ENCODE measurements around the gene GLYATL1B.
"Not testable (repeated sequence)": the region's sequence is repeated elsewhere in the genome, so short reads cannot be mapped to it uniquely, and the experiment has no call there.

GLYATL1B gene, protein sequence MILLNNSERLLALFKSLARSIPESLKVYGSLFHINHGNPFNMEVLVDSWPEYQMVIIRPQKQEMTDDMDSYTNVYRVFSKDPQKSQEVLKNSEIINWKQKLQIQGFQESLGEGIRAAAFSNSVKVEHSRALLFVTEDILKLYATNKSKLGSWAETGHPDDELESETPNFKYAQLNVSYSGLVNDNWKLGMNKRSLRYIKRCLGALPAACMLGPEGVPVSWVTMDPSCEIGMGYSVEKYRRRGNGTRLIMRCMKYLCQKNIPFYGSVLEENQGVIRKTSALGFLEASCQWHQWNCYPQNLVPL

DNA sequence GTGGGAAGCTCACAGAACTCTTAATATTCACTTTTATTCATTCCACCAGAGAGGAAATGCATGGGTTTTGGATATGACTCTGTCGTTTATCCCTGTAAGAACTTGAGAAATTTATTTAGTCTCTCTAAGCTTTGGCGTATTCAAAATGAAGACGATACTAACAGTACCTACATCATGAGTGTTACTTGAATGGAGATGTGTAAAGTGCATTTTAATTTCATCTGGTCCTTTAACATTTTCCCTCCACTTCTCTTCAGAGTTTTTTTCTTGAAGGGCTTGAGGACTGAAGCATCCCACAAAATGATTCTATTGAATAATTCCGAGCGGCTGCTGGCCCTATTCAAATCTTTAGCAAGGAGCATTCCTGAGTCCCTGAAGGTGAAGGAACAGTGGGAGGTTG lies at the start of gene GLYATL1B:
Gene GLYATL1B, plus strand, starts transcription at position 301 of the 400 bp plus-strand sequence. Its CDS starts 0 bp downstream, at position 301.
- not testable (repeated sequence) for DNase-seq (ENCODE audit: low read depth in 3 of 3, low spot score in 1 of 3)

DNA sequence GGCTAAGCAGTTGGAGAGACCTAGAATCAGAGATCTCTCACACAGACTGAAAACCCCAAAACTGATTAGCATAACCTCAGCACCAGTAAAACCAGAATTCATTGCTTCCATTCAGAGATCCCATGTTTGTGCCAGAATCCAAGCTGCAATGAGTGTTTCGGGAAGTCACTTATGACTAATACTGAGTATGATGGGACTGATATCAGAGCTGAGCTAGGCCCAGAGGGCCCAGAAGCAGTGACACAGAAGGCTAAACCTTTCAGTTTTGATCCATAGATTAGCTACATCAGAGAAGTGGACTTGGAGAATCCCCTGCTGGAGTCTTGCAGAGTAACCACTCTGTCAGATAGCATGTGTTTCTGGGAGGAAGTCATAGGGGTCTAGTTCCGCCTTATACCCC lies 49.6 kb upstream of the GLYATL1B start:
- DNase-seq (ENCODE audit: low read depth in 3 of 3, low spot score in 1 of 3), result not testable (repeated sequence)

DNA sequence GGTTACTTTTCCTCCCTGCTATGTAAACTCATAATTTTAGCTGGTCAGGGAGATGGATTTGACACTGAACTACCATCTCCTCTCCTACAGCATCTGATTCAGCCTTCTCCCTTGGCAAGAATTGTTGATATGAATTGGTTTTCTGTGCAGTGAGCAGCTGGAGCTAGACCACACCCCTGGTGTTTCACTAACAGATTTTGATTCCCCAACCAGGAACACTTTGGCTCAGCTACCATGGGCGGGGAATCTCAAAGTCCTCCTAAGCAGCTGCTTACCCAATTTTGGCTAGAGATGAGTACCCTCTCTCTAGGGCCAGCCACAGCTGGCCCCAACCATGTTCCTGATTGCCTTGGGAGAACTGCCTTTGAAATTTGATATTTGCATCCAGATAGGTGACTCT lies 48.7 kb upstream of the GLYATL1B start:
- DNase-seq (ENCODE audit: low read depth in 3 of 3, low spot score in 1 of 3), result not testable (repeated sequence)

DNA sequence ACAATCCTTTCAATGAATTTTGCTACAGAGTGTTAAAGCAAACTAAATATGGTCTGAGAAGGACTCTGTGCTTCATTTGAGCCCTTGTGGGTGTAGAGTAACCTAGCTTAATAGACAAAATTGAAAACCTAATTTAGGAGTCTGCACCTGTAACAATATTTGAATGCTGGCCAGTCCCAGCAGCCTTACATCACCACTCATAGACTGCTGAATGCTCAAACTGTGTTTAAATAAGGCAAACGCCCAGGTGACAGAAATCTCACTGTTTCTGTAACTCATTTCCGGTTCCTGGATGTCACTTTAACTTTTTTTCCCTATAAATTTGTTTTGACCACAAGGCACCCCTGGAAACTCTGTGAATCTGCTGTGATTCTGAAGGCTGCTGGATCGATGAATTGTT lies 45.5 kb upstream of the GLYATL1B start:
- DNase-seq (ENCODE audit: low read depth in 3 of 3, low spot score in 1 of 3), result no peak

DNA sequence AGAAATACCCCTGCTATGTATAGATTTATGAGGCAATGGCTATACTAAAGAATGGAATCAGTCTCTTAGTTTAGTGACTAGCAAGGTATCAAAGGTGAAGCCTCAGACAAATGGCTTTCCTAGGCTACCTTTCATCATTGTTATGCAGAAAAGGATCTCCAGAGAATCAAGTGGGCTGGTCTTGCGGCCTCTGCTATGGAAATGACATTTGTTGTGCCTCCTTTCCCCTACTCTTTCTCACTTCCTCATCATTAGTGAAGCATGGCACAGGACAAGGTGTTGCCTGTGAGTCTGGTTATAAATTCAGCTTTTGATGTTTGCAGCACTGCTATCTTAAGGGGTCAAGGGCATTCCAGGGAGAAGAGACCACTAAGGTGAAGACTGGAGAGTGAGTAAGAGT lies 34.7 kb upstream of the GLYATL1B start:
- not testable (repeated sequence) for DNase-seq (ENCODE audit: low read depth in 3 of 3, low spot score in 1 of 3)

DNA sequence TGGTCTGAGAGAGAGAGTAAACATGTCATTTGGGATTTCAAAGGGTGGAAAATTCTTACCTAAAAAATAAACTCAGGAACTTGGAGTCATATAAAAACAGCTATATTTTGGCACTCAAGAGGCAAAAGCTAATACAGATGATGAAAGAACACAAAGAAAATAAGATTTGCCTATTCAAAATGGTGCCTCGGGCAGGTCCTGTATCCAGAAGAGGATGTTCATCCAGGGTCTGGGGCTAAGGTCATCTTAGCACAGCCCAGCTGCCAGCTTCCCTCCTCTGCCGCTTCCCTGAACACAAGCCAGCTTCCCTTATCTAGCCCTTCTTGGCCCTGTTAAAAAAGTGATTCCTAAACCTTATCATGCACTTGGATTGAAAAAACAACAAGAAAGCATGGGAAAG lies 33.8 kb upstream of the GLYATL1B start:
- DNase-seq (ENCODE audit: low read depth in 3 of 3, low spot score in 1 of 3), result not testable (repeated sequence)

DNA sequence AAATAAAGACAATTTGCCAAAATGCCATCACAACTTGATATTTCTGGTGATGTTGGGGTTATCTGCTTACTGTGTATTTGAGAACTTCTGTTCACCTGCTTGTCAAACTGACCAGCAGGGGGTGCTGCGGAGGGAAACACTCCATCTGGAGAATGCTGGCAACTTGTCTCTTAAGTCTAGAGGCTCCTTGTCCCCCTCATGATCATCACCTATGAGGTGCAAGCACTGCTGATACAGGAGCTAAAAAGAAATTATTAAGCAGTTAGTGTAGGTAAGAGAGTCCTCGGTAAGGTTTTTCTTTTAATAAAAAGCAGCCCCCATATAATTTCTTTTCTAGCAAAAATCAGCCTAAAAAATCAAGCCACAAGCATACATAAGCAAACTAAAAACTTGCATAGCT lies 32.7 kb upstream of the GLYATL1B start:
- DNase-seq (ENCODE audit: low read depth in 3 of 3, low spot score in 1 of 3), result peak; percentile 53 to 73 (median 54)

DNA sequence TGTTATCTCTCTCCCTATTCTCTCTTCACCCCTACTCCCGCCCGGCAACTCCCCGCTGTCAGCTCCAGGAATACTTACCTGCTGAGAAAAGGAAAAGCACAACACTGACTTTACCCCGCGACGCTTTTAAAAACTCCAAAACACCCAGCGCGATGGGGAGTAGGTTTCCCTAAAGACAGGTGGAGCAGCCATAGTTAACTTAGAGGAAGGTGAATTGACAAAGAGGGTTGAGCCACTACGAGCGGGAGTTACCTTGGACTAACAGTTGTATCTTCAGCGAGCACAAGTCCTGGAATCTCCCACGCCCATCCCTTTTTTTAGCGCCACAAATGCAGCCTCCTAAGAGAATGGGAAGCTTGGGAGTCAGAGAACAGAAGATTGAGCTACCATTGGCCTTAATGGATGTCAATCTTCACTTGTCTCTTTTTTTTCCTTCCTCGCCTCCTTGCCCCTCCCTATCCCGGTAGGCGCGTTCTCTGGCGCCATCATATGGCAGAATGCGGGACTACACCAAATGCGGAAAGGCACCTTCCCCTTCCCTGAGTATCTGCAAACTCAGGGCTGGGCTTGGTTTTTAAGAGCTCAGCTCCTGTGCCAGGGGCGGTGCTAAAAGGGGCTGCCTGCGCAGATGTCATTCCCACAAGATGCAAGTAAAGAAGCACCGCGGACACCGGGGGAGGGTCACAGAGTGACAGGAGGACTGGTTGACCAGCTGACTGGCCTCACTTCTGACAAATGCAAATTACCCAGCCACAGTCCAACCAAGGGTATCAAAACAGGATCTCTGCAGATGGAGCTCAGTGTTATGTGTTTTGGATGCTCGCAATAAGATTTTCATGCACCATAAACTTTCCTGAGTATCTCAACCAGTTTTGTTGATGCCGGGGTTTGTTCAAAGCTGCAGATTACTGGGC lies 27.7 kb upstream of the GLYATL1B start:
- DNase-seq (ENCODE audit: low read depth in 3 of 3, low spot score in 1 of 3), result peak; percentile 15 to 80 (median 42)

DNA sequence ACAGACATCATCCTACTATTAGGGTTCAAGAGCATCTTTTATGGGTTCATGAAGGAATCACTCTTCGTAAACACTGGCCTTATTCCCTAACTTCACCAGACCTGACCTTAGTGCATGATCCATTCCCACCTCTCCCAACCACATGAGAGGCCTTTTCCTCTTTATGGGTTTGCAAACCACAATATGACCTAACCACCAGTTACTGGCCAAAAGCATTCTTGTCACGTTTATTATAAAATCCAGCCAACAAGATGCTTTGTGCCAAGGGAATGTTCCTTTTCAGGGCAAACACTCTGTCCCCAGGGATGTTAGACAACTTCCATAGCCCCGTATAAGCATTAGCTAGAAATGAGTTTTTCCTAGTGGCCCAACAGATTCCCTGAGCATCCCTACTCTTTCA lies 26.0 kb upstream of the GLYATL1B start:
- DNase-seq (ENCODE audit: low read depth in 3 of 3, low spot score in 1 of 3), result not testable (repeated sequence)

DNA sequence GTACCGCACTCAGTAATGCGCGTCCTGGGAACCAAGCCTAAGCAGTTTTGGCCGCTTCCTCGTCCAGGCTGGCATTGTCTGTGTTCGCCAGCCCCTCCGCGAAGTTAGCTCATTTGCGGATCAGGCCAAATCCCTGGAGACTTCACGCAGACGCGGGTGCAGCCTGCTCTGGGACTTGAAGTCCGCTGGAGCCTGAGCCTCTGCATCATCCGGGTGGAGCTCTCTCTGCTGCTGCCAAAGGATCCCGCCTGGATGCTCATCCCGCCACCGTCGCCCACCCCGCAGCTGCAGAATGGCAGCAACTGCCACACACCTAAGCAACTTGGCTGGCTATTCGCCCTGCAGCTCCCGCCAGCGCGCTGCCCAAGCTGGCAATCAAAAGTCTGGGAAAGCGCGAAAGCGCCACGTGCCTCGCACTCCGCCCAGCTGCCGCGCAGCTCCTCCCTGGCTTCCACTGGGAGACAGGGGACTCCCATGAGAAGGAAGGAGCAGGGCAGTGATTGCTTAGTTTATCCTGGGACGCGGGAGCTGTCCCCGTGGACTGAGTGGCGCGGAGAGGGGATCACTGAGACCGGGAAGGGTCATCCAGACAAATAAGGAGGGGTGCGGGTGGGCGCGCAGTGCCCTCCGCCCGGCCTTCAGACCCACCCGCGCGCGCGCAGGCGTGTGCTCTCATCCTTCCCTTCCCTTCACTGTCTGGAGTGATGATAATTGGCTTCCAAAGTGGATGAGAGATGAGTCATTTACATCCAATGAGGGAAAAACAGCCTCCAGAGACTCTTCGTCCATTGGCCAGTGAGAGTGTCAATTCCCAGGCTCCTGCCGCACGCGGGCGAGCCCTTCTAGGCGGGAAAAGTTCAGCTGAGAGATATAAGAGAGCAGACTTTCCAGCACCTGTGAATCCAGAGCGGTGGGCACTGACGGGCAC lies 23.2 kb upstream of the GLYATL1B start:
- DNase-seq (ENCODE audit: low read depth in 3 of 3, low spot score in 1 of 3), result no peak

DNA sequence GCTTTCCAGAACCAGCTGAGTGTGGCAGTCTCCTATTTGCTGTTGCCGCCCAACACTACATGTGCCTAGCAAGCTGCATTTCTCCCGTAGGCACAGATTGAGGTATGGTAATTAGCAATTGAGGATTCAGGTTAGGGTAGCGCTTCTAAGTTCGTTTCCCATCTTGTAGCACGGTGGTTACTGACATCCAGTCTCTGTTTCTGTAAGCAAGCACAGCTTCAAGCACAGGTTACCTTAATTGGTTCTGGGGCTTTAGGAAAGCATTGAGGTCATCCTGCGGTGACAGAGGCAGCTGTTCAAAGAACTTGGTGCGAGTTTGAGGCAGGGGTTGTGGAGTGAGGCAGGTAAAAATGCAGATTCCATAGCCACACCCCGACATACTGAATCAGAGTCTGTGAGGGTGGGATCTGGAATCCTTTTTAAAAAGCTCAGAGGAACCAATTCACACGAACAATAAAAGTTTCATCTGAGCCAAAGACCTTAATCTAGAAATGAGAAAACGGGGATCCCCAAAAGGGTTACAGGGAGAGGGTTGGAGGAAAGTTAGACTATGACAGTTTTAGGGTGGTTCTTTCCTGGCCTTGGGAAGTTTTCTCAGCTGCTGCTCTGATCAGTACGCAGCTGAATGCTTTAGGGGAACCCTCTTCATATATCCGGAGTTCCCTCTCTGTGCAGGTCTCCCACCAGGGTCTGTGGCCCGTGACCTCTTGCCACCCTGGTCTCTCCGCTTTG lies 21.9 kb upstream of the GLYATL1B start:
- not testable (repeated sequence) for DNase-seq (ENCODE audit: low read depth in 3 of 3, low spot score in 1 of 3)

DNA sequence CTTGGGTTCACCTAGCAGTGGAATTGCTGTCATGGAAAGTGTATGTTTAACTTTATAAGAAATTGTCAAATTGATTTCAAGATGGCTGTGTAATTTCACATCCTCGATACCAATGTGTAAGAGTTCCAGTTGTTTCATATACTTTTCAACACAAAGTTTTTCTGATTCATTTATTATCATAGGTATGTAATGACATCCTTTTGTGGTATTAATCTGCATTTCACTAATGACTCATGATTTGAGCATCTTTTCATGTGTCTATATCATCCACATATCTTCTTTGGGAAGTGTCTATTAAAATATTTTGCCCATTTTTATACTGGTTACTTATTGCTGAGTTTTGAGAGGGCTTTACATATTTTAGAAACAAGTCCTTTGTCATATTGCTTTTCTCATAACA lies 17.0 kb upstream of the GLYATL1B start:
- DNase-seq (ENCODE audit: low read depth in 3 of 3, low spot score in 1 of 3), result no peak

DNA sequence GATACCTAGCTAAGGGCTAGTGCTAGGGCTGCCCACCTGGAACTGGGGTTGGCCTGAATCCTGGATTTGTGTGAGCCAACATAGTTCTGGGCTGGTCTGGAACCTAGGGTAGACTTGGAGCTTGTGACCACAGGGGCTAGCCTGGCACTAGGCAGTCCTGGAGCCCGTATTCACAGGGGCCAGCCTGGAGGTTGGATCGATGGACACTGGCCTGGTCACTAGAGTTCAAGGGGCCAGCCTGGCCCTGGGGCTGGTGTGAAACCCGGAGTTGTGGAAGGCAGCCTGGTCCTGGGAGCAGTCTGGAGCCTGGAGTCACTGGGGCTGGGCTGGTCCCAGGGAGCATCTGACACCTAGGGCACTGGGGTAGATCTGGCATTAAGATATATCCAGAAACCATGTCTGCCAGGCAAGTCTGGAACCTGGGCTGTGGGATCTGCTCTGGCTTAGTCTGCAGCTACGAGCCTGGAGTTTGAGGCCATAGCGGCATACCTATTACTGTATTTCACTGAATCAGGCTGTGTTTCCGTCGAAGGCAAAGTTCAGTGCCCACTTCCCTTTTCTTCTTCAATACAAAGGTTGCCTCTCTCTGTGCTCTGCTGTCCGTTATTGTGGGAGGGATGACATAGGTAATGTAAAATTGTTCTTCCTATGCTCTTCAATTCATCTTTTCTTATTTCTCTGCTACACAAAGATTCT lies 9.1 kb upstream of the GLYATL1B start:
- DNase-seq (ENCODE audit: low read depth in 3 of 3, low spot score in 1 of 3), result no peak

DNA sequence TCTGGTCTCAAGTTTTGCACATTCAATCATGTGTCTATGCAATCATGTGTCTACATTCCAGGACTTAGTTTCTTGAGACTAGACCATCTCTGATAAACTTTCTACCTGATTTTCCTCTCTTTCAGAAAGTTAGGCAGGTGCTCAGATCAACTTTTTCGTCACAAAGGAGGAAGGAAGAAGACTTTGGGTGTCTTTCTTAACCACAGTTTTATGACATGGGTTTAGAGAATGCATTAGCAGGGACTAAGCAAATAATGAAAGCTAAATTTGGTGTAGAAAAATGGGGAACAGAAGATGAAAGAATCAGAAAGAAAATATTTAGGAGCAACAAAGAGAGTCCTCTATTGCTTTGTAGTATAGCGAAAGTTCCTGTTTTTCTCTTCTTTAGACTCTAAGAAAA lies 7.7 kb upstream of the GLYATL1B start:
- DNase-seq (ENCODE audit: low read depth in 3 of 3, low spot score in 1 of 3), result no peak

DNA sequence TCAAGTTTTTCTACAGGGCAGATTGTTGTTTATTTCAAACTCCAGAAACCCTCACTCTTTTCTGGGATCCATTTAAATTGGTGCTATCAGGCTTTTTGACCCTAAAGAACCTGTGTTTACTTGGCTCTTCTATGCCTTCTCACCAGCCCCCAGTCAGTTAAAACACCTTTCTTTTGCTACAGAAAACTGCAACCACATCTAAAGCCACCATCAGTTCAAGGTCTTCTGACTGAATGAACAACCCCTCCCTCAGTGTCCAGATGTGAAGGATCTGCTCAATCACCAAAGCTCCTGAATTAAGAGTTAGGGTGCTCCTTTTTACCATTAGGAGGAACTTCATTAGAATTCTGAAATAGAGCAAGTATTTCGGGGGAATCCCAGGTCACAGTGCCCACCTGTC lies 7.0 kb upstream of the GLYATL1B start:
- no peak for DNase-seq (ENCODE audit: low read depth in 3 of 3, low spot score in 1 of 3)

DNA sequence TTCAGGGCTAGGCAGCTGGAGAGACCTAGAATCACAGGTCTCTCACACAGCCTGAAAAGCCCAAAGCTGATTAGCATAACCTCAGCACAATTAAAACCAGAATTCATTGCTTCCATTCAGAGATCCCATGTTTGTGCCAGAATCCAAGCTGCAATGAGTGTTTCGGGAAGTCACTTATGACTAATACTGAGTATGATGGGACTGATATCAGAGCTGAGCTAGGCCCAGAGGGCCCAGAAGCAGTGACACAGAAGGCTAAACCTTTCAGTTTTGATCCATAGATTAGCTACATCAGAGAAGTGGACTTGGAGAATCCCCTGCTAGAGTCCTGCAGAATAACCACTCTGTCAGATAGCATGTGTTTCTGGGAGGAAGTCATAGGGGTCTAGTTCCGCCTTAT lies 5.7 kb upstream of the GLYATL1B start:
- not testable (repeated sequence) for DNase-seq (ENCODE audit: low read depth in 3 of 3, low spot score in 1 of 3)

DNA sequence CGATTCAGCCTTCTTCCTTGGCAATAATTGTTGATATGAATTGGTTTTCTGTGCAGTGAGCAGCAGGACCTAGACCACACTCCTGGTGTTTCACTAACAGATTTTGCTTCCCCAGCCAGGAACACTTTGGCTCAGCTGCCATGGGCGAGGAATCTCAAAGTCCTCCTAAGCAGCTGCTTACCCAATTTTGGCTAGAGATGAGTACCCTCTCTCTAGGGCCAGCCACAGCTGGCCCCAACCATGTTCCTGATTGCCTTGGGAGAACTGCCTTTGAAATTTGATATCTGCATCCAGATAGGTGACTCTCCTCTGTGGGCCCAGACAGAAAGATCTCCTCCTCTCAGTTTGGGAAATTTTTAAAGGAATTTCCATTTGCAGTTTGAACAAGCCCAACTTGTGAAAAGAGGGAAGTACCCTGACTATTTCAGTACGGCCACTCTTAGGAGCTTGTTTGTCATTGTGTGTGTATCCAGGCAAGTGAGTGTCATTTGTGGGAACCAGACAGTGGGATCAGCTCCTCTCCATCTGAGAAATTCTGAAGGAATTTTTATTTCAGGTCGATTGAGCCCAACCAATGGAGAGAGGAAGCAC lies 4.6 kb upstream of the GLYATL1B start:
- not testable (repeated sequence) for DNase-seq (ENCODE audit: low read depth in 3 of 3, low spot score in 1 of 3)

DNA sequence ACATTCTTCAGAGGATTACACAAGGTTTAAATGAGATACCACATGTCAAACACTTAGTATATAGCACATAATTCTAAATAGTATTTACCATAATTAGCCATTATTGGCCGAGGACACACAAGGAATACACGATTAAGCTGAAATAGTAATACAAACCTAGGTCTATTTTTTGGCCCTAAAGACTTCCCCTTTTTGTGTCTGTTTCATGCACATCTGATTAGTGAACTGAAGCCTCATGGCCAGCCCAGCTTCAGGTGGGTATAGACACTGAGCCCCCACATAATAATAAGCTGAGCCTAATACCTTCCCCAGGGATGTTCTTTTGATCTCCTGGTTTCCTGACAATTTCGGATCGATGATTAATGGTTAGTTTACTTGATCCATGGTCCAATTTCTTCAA lies 2.1 kb downstream of the GLYATL1B start:
- DNase-seq (ENCODE audit: low read depth in 3 of 3, low spot score in 1 of 3), result no peak

DNA sequence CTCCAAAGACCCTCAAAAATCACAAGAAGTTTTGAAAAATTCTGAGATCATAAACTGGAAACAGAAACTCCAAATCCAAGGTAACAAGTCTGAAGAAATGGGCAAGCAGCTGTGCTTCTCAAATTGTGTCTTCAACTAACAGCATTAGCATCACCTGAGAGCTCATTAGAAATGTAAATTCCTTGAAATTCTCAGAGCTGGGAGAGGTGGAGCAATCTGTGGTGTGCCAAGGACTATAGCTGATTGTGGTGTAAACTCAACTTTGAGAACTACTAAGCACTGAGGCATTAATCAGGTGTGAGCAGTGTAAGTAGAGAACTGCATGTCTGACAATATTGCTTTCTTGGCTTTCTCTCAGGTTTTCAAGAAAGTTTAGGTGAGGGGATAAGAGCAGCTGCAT lies 7.5 kb downstream of the GLYATL1B start:
- not testable (repeated sequence) for DNase-seq (ENCODE audit: low read depth in 3 of 3, low spot score in 1 of 3)

Data from stimulated activated CD4-positive, alpha-beta T cell treated with anti-CD3 and anti-CD28 coated beads, TNF-alpha, amount 100 ng/mL, for 1 hour (primary cell).